GM21526 (cell line): Measurements from ENCODE around the gene GTPBP1.

Source experiments
- ATAC-seq: cut with Tn5 transposase; IDR thresholded peaks from one replicate; pipeline ENCODE4 v1.9.1; 2021; ENCODE audit warnings: moderate library complexity; ENCODE audit not compliant: unreplicated experiment, low FRiP score

Gene GTPBP1

DNA sequence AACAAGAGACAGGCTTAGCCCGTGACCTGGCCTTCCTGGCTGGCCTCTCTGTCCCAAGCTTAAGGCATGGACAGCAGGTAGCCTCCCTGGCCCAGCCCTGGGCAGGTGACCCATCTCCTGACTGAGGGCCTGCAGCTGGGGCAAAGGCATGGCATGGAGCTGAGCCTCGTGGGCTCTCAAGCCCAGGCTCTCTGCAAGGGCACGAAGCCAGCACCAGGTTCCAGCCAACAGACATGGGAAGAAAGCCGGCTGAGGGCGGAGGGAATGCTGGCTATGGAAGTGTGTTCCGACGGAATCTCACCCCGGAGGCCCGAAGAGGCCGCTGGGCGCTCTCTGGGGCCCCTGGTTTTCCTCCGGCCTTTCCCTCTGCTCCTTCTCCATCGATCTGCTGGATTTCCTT, 75.3 kb downstream of the GTPBP1 start:
- ATAC-seq, result no peak

DNA sequence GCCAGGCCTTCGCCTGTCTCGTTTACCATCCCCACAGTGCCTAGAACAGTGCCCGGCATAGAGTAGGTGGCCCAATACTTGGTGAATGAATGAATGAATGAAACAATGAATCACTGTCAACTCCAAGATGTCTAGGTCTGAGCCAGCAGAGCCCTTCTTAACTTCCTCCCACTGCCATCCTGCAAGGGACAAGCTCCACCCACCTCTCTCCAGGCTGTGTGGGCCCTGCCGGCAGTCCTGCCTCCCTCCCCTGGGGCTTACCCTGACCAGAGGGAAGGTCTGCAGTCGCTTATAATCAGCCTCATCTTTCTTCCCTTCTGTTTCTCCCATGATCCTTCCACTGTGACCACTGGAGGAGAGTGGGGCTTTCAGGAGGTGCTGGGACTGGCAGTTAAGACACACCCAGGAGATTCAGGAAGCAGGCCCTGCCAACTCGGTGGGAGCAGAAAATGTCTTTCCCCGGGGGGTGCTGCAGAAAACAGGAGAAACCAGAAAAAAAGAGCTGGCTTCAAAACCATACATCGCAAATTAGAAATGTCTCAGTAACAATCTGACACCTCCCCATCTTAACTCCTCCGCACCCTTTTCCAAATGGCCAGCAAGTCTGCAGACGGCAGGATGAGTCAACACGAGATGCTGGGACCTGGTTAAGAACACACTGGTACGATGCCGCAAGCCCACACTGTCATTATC, 76.8 kb downstream of the GTPBP1 start:
- no peak for ATAC-seq
